ENCODE measurements around the gene AIFM1. TPM values are rescaled to one million over a fixed set of nuclear protein-coding genes. Genes with fewer than 3 reads are reported as not detected.
"Not testable (repeated sequence)": the region's sequence is repeated elsewhere in the genome, so short reads cannot be mapped to it uniquely, and the experiment has no call there.

Gene AIFM1
- total RNA-seq, 1 donor: 15.2 TPM

DNA sequence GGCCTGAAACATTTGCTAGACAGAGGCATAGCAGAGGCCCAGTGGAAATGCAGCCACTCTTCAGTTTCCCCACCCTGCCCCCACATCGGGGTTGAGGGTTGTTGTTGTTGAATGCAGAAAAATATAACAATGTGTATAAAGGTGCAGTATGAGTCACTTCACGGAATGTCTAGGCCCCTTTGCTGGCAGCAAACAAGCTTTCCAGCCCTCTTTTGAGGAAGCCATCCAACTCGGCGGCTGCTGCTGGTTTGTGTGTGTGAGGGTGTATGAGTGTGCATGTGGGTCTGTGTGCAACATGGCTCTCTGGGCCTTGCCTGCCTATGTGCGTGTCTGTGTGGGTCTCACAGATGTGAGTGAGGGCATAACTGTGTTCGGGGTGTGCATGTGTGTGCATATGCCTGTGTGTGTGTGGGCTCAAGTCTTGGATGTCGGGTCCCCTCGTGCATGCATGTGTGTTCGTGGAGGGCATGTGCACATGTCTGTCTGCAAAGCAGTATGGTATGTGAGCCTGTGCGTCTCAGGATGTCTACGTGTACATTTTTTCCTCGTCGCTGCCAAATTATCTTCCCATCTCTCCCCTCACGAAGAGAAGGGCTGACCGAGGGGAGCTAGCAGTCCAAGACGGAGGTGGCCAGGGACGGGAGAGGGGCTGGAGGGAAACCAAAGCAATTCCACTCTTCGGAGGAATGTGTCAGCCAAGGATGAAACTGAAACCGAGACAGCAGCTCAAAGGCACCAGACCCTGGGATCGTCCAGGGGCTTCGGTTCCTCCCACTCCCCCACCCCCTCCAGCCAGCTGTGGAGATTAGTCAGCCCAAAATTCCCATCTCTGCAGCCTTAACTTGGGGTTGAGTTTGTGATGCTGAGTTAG lies 47.0 kb downstream of the AIFM1 start:
- peak; percentile 92 for DNase-seq (ENCODE audit: insufficient read length, low spot score, missing footprints)
- peaks cover 19% of the 10 kb centered on the region for H3K4me1 ChIP-seq (ENCODE audit: insufficient read depth, low read length)
- no peaks in the 10 kb centered on the region for H3K79me2 ChIP-seq (ENCODE audit: insufficient read depth, low read length)
- H3K9me3 ChIP-seq (ENCODE audit: low read depth, low read length): no peaks in the 10 kb centered on the region
- TF ChIP-seq, protein P1, sequence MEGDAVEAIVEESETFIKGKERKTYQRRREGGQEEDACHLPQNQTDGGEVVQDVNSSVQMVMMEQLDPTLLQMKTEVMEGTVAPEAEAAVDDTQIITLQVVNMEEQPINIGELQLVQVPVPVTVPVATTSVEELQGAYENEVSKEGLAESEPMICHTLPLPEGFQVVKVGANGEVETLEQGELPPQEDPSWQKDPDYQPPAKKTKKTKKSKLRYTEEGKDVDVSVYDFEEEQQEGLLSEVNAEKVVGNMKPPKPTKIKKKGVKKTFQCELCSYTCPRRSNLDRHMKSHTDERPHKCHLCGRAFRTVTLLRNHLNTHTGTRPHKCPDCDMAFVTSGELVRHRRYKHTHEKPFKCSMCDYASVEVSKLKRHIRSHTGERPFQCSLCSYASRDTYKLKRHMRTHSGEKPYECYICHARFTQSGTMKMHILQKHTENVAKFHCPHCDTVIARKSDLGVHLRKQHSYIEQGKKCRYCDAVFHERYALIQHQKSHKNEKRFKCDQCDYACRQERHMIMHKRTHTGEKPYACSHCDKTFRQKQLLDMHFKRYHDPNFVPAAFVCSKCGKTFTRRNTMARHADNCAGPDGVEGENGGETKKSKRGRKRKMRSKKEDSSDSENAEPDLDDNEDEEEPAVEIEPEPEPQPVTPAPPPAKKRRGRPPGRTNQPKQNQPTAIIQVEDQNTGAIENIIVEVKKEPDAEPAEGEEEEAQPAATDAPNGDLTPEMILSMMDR (IDR thresholded peaks at IDR 0.05; ENCODE audit: extremely low read depth, low read depth, low read length): no peak
- no peaks in the 10 kb centered on the region for H3K36me3 ChIP-seq (ENCODE audit: insufficient read depth, low read length)
- H3K4me2 ChIP-seq (ENCODE audit: insufficient read depth, low read length): peak overlapping the region; percentile 56
- H4K20me1 ChIP-seq (ENCODE audit: insufficient read depth, low read length): peaks cover 9% of the 10 kb centered on the region
- H2AFZ ChIP-seq (ENCODE audit: low read length): no peak overlapping the region
- H3K4me3 ChIP-seq (ENCODE audit: insufficient read depth, low read length): peak overlapping the region; percentile 22
- no peaks in the 10 kb centered on the region for H3K27me3 ChIP-seq (ENCODE audit: insufficient read depth, low read length)
- H3K27ac ChIP-seq (ENCODE audit: low read depth, low read length): peak overlapping the region; percentile 58

DNA sequence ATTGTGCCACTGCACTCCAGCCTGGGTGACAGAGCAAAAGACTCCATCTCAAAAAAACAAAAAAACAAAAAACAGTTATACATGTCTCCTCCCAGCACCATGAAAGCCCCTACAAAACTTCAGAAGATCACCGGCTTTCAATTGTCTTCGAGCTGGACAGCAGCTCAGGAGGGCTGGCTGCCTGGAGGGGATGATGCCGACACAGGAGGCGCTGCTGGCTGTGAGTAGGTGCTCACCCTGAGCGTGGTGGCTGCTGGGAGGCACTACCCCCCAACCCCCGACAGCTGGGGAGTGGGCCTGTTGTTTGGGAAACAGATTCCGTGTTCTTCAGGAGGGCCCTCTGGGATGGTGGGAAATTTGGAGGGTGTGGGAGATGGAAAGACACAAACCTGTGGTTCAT lies 48.5 kb downstream of the AIFM1 start:
- no peaks in the 10 kb centered on the region for H3K36me3 ChIP-seq (ENCODE audit: insufficient read depth, low read length)
- H3K4me1 ChIP-seq (ENCODE audit: insufficient read depth, low read length): peaks cover 20% of the 10 kb centered on the region
- peaks cover 9% of the 10 kb centered on the region for H4K20me1 ChIP-seq (ENCODE audit: insufficient read depth, low read length)
- no peaks in the 10 kb centered on the region for H3K27me3 ChIP-seq (ENCODE audit: insufficient read depth, low read length)
- TF ChIP-seq, protein P1 (IDR thresholded peaks at IDR 0.05; ENCODE audit: extremely low read depth, low read depth, low read length): no peak
- DNase-seq (ENCODE audit: insufficient read length, low spot score, missing footprints): no peak
- H3K79me2 ChIP-seq (ENCODE audit: insufficient read depth, low read length): no peaks in the 10 kb centered on the region
- H3K4me2 ChIP-seq (ENCODE audit: insufficient read depth, low read length): no peak overlapping the region
- no peak overlapping the region for H3K4me3 ChIP-seq (ENCODE audit: insufficient read depth, low read length)
- no peak overlapping the region for H3K27ac ChIP-seq (ENCODE audit: low read depth, low read length)
- no peak overlapping the region for H2AFZ ChIP-seq (ENCODE audit: low read length)
- H3K9me3 ChIP-seq (ENCODE audit: low read depth, low read length): no peaks in the 10 kb centered on the region

DNA sequence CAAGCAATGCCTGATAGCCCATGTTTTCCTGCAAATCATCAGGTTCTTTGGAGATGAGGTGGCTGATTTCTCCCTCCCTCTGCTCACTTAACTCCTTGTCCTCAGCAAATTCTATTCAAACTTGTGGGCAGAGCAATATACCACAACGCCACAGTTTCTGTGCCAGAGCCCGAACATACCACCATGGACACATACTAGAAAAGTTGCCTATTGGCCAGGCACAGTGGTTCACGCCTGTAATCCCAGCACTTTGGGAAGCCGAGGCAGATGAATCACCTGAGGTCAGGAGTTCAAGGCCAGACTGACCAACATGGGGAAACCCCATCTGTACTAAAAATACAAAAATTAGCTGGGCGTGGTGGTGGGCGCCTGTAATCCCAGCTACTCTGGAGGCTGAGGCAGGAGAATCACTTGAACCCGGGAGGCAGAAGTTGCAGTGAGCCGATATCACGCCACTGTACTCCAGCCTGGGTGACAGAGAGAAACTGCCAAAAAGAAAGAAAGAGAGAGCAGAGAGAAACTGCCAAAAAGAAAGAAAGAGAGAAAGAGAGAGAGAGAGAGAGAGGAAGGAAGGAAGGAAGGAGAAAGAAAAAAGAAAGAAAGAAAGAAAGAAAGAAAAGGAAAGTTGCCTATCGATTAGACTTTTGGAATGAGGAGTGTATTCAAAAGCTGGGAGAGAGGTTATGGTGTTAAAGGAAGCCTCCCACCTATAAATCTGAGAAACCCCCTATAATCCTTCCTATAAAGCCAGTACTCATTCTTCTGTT lies 50.3 kb downstream of the AIFM1 start:
- H3K4me2 ChIP-seq (ENCODE audit: insufficient read depth, low read length); H3K27ac ChIP-seq (ENCODE audit: low read depth, low read length); H4K20me1 ChIP-seq (ENCODE audit: insufficient read depth, low read length); H2AFZ ChIP-seq (ENCODE audit: low read length); H3K9me3 ChIP-seq (ENCODE audit: low read depth, low read length); DNase-seq (ENCODE audit: insufficient read length, low spot score, missing footprints); H3K4me3 ChIP-seq (ENCODE audit: insufficient read depth, low read length); H3K79me2 ChIP-seq (ENCODE audit: insufficient read depth, low read length); H3K27me3 ChIP-seq (ENCODE audit: insufficient read depth, low read length); H3K36me3 ChIP-seq (ENCODE audit: insufficient read depth, low read length): not testable (repeated sequence)
- H3K4me1 ChIP-seq (ENCODE audit: insufficient read depth, low read length): peaks cover 23% of the 10 kb centered on the region

DNA sequence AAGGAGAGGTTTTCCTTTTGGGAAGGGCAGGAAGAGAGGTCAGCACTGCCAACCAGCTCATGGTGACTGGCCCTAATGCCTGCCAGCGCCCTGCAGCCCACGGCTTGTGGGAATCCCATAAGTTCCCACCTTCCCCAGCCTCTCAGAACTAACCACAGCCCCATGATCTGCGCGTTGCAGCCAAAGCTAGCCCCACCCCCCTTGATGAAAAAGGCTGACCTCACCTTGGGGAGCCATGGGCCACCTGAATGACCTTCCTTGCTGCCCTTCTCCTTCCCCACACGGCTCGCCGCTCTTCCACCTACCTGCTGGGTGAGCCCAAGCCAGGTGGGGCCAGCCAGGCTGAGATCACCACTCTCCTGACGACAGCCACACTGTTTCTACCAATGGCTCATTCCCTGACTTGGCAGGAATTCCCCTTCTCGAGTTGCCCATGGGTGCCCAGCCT lies 51.5 kb downstream of the AIFM1 start:
- Histone ChIP-seq H3K27ac (ENCODE audit: low read depth, low read length) (peak overlapping the region; percentile 65), H3K27me3 (ENCODE audit: insufficient read depth, low read length) (no peaks in the 10 kb centered on the region), H3K4me1 (ENCODE audit: insufficient read depth, low read length) (peaks cover 22% of the 10 kb centered on the region), H3K4me3 (ENCODE audit: insufficient read depth, low read length) (no peak overlapping the region), H3K79me2 (ENCODE audit: insufficient read depth, low read length) (peaks cover 4% of the 10 kb centered on the region), H4K20me1 (ENCODE audit: insufficient read depth, low read length) (peaks cover 9% of the 10 kb centered on the region), H2AFZ (ENCODE audit: low read length) (no peak overlapping the region), H3K36me3 (ENCODE audit: insufficient read depth, low read length) (no peaks in the 10 kb centered on the region), H3K9me3 (ENCODE audit: low read depth, low read length) (no peaks in the 10 kb centered on the region), H3K4me2 (ENCODE audit: insufficient read depth, low read length) (peak overlapping the region; percentile 33)
- DNase-seq (ENCODE audit: insufficient read length, low spot score, missing footprints): peak; percentile 91
- TF ChIP-seq, protein P1 (IDR thresholded peaks at IDR 0.05; ENCODE audit: extremely low read depth, low read depth, low read length): no peak
